GM18870 (cell line): ENCODE data around the gene SLC25A22.

ENCODE experiments used
- ATAC-seq: cut with Tn5 transposase; IDR thresholded peaks from one replicate; pipeline ENCODE4 v1.9.1; 2021; ENCODE audit warnings: moderate library complexity; ENCODE audit not compliant: unreplicated experiment

The SLC25A22 gene

GRCh38 chr11:804599-804964 lies 6.5 kb upstream of the SLC25A22 start:
- no peak for ATAC-seq

DNA sequence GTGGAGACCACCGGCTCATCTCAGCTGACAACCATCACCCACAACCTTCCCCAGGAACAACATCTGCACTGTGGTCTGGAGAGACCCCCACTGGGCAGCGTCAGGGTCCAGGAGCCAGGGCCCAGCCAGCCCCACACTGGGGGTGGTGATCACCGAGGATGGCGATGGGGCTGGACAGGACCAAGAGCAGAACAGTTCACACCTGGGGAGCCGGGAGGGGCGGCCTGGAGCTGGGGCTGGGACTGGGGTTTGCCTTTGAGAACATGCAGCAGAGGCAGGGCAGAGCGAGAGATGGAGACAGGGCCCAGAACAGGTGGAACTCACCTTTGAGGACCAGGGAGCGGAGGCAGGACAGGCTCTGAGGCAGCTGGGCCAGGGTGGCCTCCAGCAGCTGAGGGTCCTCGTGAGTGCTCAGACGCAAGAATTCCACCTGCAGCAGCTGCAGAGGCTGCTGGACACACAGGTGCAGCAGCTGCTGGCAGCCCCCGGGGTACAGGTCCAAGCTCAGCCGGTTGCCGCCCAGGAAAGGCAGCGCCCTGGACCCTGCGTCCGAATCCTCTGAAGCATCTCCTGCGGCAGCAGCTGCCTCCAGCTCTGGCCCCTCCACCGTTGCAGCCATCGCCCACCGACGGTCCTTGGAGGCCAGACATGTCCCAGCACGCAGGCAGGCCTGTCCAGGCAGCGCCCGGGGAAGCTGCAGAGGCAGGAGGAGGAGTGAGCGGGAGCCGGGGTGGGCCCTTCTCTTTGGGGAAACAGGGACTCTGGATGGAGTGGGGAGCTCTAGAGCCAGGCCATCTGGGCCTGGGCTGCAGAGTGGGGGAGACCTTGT lies 5.9 kb upstream of the SLC25A22 start:
- no peak for ATAC-seq

- no peak for ATAC-seq
Measured at GRCh38 chr11:803467-803742, 5.3 kb upstream of the SLC25A22 start.

- no peak for ATAC-seq
Measured at GRCh38 chr11:802693-803466, 4.8 kb upstream of the SLC25A22 start.

DNA sequence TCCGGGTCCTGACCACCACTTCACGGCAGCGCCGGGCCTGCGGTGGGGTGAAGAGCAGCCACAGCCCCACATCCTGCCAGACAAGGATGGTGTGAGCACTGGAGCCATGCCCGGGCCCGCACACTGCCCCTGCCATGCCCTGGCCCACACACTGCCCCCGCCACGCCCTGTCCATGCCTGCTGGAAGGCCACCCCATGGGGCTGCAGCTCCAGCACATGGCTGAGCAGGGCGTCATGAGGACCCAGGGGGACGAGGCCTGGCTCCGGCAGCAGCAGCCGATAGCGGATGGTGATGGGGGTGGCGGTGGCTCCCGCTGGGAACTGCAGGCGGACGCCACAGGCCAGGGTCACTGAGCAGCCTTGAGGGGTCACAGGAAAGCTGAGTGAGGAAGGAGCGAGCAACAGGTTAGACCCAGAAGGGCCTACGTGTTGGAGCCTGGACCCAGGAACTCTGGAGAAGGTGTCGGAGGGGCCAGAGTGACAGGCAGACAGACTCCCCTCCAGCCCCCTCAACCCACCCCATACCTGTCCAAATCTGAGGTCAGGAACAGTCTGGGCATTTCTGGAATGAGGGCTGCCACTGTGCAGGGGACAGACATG lies 4.0 kb upstream of the SLC25A22 start:
- ATAC-seq = no peak

GRCh38 chr11:801097-801780 lies 3.2 kb upstream of the SLC25A22 start:
- ATAC-seq = no peak

GRCh38 chr11:800473-800872 lies 2.4 kb upstream of the SLC25A22 start:
- no peak for ATAC-seq

- ATAC-seq = no peak
Measured at GRCh38 chr11:799641-800316, 1.7 kb upstream of the SLC25A22 start.

- ATAC-seq = peak; percentile 44
Measured at GRCh38 chr11:797296-798092, 587 bp downstream of the SLC25A22 start.

DNA sequence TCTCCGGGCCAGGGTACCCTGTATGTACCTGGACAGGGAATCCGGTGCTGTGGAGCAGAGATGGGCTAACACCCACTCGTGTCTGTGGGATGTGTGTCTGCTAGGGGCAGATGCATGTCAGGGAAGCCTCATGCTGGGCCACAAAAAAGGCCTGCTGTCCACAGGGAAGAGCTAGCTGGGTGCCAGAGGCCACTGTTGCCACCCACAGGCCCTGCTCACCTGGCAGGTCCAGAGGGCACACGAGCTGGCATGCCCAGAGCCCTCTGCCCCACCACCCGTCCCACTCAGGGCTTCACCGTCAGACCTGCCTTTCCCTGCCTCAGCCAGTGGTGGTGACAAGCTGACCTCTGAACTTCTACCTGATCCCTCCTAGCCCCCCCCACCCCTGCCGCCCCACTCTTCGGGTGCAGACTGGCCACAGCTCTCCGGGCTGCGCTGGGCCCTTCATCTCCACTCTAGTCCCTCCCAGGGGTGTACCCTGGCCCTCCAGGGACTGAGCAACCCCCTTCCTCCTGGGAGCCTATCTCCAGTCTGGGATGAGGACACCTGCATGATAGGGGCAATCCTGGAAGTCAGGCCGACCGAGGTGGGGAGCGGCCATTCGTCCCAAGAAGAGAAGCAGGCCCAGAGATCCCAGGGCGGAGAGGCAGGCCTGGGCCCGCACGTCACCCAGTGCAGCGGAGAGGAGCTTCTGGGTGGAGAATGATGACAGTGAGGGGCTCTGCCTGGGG lies 1.4 kb downstream of the SLC25A22 start:
- no peak for ATAC-seq

DNA sequence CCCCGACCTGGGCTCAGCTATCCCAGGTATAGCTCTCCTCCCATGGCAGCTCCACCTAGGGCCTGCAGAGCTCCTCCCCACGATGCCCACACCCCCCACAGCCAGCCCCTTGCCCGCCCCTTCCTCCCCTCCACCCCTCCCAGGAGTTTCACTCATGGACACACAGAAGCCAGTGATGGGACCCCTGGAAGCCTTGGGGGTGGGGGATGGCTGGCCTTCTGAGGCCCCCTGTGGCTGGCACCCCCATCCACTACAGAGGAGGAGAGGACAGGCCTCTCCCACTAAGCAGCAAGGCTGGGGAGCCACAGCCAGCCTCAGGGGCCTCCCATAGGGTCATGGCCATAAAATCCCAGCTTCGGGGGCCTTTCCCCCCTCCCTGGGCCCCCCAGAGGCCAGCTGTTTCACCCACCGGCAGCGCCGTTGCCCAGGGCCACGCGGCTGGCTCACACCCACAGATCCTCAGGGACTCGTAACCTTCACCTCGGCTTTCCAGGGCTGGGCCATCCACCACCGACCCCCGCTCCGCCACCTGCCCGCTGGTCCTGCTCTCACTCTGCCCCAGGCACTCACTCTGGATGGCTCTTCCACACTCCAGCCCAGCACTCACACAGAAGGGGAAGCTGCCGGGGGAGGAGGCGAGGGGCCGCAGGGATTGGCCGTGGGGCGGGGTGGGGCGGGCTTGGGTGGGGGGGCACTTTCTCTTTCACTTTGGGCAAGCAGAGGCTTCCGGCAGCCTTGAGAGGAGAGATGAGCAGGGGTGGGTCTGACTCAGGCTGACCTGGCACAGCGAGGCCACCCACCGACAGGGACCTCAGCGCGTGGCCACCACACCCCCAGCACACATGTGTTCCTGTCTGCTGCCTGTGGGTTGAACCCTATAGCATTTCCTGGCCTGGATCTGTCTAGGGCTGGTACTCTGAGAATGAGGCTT lies 2.2 kb downstream of the SLC25A22 start:
- no peak for ATAC-seq

- no peak for ATAC-seq
Measured at GRCh38 chr11:794766-795633, 3.1 kb downstream of the SLC25A22 start.

DNA sequence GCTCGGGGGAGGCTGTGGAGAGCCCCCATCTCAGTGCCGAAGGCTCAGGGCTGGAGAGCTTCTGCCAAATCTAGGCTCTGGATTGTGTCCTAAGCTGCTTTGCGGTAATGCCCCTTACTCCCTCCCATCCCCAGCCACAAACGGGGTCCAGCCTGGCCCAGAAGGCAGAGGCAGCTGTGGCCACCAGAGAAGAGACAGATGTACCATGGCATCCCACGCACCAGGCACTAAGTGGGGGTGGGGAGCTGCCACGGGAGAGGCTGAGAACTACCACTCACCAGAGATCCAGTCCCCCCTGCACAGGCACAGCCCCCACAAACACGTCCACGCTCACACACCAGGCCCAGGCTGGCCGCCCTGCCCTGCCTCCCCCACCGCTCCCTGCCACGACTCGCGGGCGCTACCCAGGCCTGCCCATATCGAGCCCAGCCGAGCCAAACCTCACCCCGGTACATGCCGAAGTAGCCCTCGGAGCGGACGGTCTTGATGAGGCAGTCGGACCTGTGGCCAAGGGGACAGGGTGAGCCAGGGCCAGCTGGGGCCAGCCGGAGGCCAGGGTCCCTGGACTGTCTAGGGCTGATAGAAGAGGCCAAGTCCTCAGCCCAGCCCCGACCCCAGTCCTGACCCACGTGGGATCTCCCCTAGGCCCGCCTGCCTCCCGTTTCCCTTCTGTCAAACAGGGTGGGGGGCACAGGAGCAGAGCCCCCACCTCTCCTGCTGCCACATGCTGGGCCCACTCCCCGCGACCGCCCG lies 3.9 kb downstream of the SLC25A22 start:
- no peak for ATAC-seq

DNA sequence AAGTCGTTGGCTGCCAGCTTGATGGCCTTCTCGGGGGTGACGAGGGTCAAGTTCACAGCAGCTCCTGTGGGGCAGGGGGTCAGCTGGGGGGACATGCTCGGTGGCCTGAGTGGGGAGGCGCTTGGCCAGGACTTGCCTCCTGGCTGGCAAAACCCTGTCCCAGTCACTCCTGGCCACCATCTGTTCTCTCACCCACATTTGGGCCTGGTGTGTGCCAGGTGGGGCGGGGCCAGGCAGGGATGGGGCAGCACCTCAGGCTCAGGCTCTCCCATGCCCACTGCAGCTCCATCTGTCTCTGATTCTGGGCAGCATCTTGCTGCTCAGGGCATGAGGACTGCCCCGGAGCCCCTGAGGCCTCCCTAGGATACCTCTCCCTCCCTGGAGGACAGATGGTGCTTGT lies 4.5 kb downstream of the SLC25A22 start:
- no peak for ATAC-seq

DNA sequence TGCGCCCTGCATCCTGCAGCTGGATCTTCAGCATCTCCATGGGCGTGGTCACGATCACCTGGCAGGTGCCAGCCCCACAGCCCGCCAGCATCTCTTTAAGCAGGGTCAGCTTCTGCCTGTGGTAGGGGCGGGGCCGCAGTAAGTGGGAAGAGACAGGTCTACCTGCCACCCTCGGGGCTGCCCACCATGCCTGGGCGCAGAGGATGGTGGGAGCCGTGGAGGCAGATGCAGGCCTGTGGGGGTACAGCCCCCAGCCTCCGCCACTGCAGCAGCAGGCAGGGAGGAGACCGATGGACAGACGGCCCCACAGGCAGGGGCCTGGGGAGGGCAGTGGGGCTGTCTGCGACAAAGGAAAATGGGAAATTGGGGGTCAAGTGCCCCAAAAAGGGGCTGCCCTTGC lies 5.2 kb downstream of the SLC25A22 start:
- no peak for ATAC-seq

GRCh38 chr11:792535-792821 lies 5.6 kb downstream of the SLC25A22 start:
- ATAC-seq = no peak
